Fibroblast of lung (primary cell): ENCODE data around the gene RASGEF1C.

Source experiments
- CTCF ChIP-seq, 2 donors: IDR thresholded peaks in 1 of 2; conservative IDR thresholded peaks in 1 of 2; 1 replicate in 1 of 2; 2 replicates in 1 of 2; pipeline ENCODE4 v1.5.1; 2011 to 2012; ENCODE audit warnings: low read length in 2 of 2, control low read depth in 1 of 2, inconsistent platforms in 1 of 2, low read depth in 1 of 2, mild to moderate bottlenecking in 1 of 2
- EZH2 ChIP-seq: IDR thresholded peaks from 2 replicates; pipeline ENCODE4 v1.5.1; 2012; ENCODE audit warnings: low read length, control low read depth, mild to moderate bottlenecking; ENCODE audit errors: missing control alignments

- TF ChIP-seq CTCF (conservative IDR thresholded peaks at IDR 0.05 in 1 of 2, IDR thresholded peaks at IDR 0.05 in 1 of 2; ENCODE audit: low read depth in 1 of 2, low read length in 2 of 2) (no peak), EZH2 (no peak)
These were observed 1.4 kb downstream of the RASGEF1C start for GRCh38 chr5:180207593-180207992.
